ENCODE results near the gene ZMYND10. TPM values are rescaled to one million over a fixed set of nuclear protein-coding genes. Genes with fewer than 3 reads are reported as not detected.

ZMYND10 gene
- total RNA-seq, 1 donor from 2014 or later: 0.39 TPM

DNA sequence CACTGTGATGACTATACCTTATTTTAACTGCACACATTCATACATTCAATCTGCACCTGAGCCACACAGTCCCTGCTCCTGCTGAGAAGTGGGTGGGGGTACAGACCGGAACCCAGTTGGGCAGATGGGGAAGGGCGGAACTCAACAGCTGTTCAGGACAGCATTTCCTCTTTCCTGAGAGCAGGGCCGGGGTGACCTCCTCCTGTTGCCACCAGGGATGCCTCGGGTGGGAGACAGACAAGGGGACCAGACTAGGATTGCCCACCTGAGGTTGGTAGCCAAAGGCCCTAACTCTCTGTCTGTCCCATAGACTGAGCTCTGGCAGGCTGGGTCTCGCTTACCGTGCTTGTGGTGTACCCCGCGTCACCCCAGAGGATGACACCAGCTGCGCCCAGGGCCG lies 26.9 kb downstream of the ZMYND10 start:
- Histone ChIP-seq H3K27me3 (ENCODE audit: insufficient read depth, low read length) (no peaks in the 10 kb centered on the region), H2AFZ (ENCODE audit: low read depth, low read length) (no peak overlapping the region), H3K4me1 (ENCODE audit: insufficient read depth, low read length) (peaks cover 29% of the 10 kb centered on the region), H3K9ac (ENCODE audit: low read length) (no peak overlapping the region), H3K36me3 (ENCODE audit: insufficient read depth, low read length) (peaks cover 8% of the 10 kb centered on the region), H3K4me2 (ENCODE audit: low read length) (peak overlapping the region; percentile 93), H4K20me1 (ENCODE audit: insufficient read depth, low read length) (peaks cover 58% of the 10 kb centered on the region), H3K27ac (ENCODE audit: low read depth, low read length) (no peak overlapping the region), H3K79me2 (ENCODE audit: insufficient read depth, low read length) (peaks cover 40% of the 10 kb centered on the region), H3K4me3 (ENCODE audit: insufficient read depth, low read depth, low read length) (no peak overlapping the region), H3K9me3 (ENCODE audit: insufficient read depth, low read depth, low read length) (no peaks in the 10 kb centered on the region)
- TF ChIP-seq CTCF (IDR thresholded peaks at IDR 0.05; ENCODE audit: insufficient read depth, low read depth, low read length) (no peak), EZH2 (IDR thresholded peaks at IDR 0.05; ENCODE audit: insufficient read depth, low read length) (no peak)
- Mint-ChIP-seq H3K9me3 (ENCODE audit: unreplicated experiment) (no peaks in the 10 kb centered on the region), H3K4me3 (ENCODE audit: unreplicated experiment) (no peak overlapping the region), H3K36me3 (ENCODE audit: low read depth, unreplicated experiment) (peaks cover 21% of the 10 kb centered on the region), H3K27me3 (ENCODE audit: low read depth, unreplicated experiment) (no peaks in the 10 kb centered on the region), H3K27ac (ENCODE audit: unreplicated experiment) (no peak overlapping the region), H3K4me1 (ENCODE audit: low read depth, unreplicated experiment) (peaks cover 23% of the 10 kb centered on the region)
- DNase-seq (ENCODE audit: low read depth): no peak
- no peak for FAIRE-seq

DNA sequence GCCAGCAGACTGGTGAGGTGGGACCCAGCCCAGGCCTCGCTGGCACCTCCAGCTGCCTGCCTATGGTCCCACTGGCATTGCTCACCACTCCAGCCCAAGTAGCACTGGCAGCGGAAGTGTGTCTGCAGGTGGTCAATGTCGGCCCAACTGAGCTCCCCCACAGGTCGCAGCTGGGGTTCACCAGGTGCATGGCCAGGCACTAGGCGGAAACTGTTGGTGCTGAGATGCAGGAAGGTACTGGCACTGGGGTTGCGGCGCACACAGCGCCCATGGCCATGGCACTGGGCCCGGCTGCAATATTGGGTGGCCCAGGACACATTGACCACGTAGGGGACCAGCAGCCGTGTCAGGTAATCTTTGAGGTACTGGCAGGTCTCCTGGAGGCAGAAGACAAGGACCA lies 27.4 kb downstream of the ZMYND10 start:
- no peak overlapping the region for H3K4me3 ChIP-seq (ENCODE audit: insufficient read depth, low read depth, low read length)
- no peak overlapping the region for H3K27ac Mint-ChIP-seq (ENCODE audit: unreplicated experiment)
- no peak overlapping the region for H2AFZ ChIP-seq (ENCODE audit: low read depth, low read length)
- H3K27ac ChIP-seq (ENCODE audit: low read depth, low read length): no peak overlapping the region
- no peak overlapping the region for H3K4me3 Mint-ChIP-seq (ENCODE audit: unreplicated experiment)
- H4K20me1 ChIP-seq (ENCODE audit: insufficient read depth, low read length): peaks cover 58% of the 10 kb centered on the region
- TF ChIP-seq EZH2 (IDR thresholded peaks at IDR 0.05; ENCODE audit: insufficient read depth, low read length): no peak
- TF ChIP-seq CTCF (IDR thresholded peaks at IDR 0.05; ENCODE audit: insufficient read depth, low read depth, low read length): no peak
- no peaks in the 10 kb centered on the region for H3K27me3 ChIP-seq (ENCODE audit: insufficient read depth, low read length)
- peaks cover 29% of the 10 kb centered on the region for H3K4me1 ChIP-seq (ENCODE audit: insufficient read depth, low read length)
- DNase-seq (ENCODE audit: low read depth) (no peak), FAIRE-seq (no peak)
- peaks cover 22% of the 10 kb centered on the region for H3K4me1 Mint-ChIP-seq (ENCODE audit: low read depth, unreplicated experiment)
- H3K9me3 ChIP-seq (ENCODE audit: insufficient read depth, low read depth, low read length): no peaks in the 10 kb centered on the region
- H3K9ac ChIP-seq (ENCODE audit: low read length): no peak overlapping the region
- H3K36me3 Mint-ChIP-seq (ENCODE audit: low read depth, unreplicated experiment): peaks cover 22% of the 10 kb centered on the region
- H3K4me2 ChIP-seq (ENCODE audit: low read length): peak overlapping the region; percentile 93
- no peaks in the 10 kb centered on the region for H3K27me3 Mint-ChIP-seq (ENCODE audit: low read depth, unreplicated experiment)
- H3K79me2 ChIP-seq (ENCODE audit: insufficient read depth, low read length): peaks cover 40% of the 10 kb centered on the region
- peaks cover 8% of the 10 kb centered on the region for H3K36me3 ChIP-seq (ENCODE audit: insufficient read depth, low read length)
- no peaks in the 10 kb centered on the region for H3K9me3 Mint-ChIP-seq (ENCODE audit: unreplicated experiment)

GRCh38 chr3:50317300-50317699 lies 28.2 kb downstream of the ZMYND10 start:
- Histone ChIP-seq H3K27ac (ENCODE audit: low read depth, low read length) (no peak overlapping the region), H2AFZ (ENCODE audit: low read depth, low read length) (no peak overlapping the region), H3K4me2 (ENCODE audit: low read length) (peak overlapping the region; percentile 55), H4K20me1 (ENCODE audit: insufficient read depth, low read length) (peaks cover 58% of the 10 kb centered on the region), H3K4me1 (ENCODE audit: insufficient read depth, low read length) (peaks cover 29% of the 10 kb centered on the region), H3K79me2 (ENCODE audit: insufficient read depth, low read length) (peaks cover 40% of the 10 kb centered on the region), H3K9me3 (ENCODE audit: insufficient read depth, low read depth, low read length) (no peaks in the 10 kb centered on the region), H3K36me3 (ENCODE audit: insufficient read depth, low read length) (peaks cover 8% of the 10 kb centered on the region), H3K27me3 (ENCODE audit: insufficient read depth, low read length) (no peaks in the 10 kb centered on the region), H3K9ac (ENCODE audit: low read length) (peak overlapping the region; percentile 29), H3K4me3 (ENCODE audit: insufficient read depth, low read depth, low read length) (no peak overlapping the region)
- TF ChIP-seq EZH2 (IDR thresholded peaks at IDR 0.05; ENCODE audit: insufficient read depth, low read length): no peak
- TF ChIP-seq CTCF (IDR thresholded peaks at IDR 0.05; ENCODE audit: insufficient read depth, low read depth, low read length): no peak
- DNase-seq (ENCODE audit: low read depth) (no peak), FAIRE-seq (no peak)
- no peak overlapping the region for H3K4me3 Mint-ChIP-seq (ENCODE audit: unreplicated experiment)
- H3K9me3 Mint-ChIP-seq (ENCODE audit: unreplicated experiment): no peaks in the 10 kb centered on the region
- H3K27ac Mint-ChIP-seq (ENCODE audit: unreplicated experiment): peak overlapping the region; percentile 53
- H3K4me1 Mint-ChIP-seq (ENCODE audit: low read depth, unreplicated experiment): peaks cover 16% of the 10 kb centered on the region
- no peaks in the 10 kb centered on the region for H3K27me3 Mint-ChIP-seq (ENCODE audit: low read depth, unreplicated experiment)
- peaks cover 22% of the 10 kb centered on the region for H3K36me3 Mint-ChIP-seq (ENCODE audit: low read depth, unreplicated experiment)

Data from astrocyte (in vitro differentiated cells and primary cell).